NCI-H146 treated with DMSO at 0.1 percent for 48 hours (cell line): ENCODE data around the gene SNCAIP.

ENCODE experiments used
- DNase-seq: peaks from one replicate; lab custom pipeline; 2025; ENCODE audit not compliant: unreplicated experiment; lab: John Stamatoyannopoulos, UW

SNCAIP gene

DNA sequence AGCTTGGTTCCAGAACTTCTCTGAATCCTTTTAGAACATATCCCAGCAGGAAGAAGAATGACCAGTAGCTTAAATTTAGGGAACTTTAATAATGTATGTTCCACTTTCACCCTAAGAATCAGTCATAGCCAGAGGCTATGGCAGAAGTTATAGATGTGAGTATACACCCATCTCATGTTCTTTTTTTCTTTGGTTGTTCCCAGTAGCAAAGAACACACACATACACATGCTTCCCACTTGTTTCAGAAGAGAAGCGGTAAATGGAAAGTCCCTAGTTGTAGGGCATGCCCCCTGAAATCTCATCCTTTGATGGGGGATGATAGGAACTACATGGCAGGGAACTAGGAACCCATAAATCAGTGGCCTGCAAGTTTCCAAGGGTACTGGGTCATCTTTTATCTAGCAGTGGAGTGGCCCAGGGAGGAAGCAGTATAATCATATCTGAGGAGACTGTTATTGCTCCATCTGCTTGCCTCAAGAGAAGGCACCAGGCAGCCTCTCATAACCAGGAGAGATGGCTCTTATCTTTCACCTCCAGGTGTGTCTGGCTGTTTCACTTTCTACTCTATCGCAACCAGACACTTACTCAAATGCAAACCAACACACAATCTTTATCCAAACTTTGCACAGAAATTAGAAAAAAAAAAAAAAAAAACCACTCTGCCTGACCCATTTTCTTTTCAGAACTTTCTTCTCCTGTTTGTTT is 109.5 kb downstream of the SNCAIP start:
- DNase-seq: no peak

DNA sequence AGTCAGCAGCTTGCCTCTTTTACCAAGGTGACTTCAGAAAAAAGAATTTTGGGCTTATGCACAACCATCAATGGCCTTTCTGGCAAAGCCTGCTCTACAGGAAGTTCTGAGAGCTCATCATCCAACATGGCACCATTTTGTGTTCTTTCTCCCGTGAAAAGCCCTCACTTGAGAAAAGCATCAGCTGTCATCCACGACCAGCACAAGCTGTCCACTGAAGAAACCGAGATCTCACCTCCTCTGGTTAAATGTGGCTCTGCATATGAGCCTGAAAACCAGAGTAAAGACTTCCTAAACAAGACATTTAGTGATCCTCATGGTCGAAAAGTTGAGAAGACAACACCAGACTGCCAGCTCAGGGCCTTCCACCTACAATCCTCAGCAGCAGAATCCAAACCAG is 111.2 kb downstream of the SNCAIP start:
- DNase-seq: no peak

DNA sequence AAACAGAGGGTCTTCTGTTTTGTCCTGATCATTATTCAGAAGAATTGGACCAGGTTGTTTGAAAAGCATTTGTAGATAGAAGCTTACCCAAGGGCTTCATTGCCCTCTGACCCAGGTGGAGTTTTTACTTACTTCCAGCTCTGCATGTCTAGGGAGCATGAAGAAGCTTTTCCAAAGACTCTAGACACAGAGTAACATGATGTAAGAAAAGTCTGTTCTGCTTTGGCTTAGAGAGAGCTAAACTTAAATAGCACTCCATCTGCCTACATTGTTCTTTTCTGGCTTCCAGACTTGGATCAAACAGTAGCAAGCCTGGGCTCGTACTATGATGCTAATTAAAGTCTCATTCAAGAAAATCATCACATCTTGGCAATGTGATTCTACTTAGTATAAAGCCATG is 112.1 kb downstream of the SNCAIP start:
- DNase-seq: no peak

DNA sequence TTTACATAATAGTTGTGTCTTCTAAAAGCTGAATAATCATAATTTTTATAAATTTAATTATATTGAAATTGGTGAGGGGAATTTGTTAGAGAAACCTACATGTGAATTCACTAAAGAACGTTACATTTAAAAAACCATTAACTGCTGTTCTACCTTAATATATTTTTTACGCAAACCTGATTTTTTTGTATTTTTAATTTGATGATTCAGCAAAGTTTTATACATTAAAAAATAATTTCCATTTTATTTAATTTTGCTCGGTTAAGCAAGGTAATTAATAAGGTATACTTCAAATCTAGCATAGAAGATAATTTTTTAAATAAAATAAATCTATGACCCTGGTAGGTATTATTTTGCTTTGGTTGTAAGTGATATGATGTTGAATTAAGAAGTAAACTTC is 114.3 kb downstream of the SNCAIP start:
- DNase-seq: no peak

DNA sequence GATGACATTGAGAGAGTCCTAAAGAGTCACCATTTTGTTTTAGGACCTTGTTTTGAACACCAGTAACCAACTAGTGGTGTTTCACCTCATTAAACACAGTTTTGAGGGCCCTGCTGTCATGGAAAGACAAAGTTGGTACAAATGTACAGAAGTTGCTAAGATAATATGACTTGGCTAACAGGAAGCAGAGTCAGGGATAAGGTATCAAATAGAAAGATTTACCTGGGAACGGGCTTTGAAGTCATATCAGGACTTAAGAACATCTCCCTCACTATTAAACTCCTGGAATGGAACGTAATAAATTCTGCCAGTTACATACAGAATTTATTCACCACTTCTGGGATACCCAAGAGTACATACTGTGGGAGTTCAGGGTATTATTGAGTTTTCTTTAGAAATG is 115.6 kb downstream of the SNCAIP start:
- no peak for DNase-seq

DNA sequence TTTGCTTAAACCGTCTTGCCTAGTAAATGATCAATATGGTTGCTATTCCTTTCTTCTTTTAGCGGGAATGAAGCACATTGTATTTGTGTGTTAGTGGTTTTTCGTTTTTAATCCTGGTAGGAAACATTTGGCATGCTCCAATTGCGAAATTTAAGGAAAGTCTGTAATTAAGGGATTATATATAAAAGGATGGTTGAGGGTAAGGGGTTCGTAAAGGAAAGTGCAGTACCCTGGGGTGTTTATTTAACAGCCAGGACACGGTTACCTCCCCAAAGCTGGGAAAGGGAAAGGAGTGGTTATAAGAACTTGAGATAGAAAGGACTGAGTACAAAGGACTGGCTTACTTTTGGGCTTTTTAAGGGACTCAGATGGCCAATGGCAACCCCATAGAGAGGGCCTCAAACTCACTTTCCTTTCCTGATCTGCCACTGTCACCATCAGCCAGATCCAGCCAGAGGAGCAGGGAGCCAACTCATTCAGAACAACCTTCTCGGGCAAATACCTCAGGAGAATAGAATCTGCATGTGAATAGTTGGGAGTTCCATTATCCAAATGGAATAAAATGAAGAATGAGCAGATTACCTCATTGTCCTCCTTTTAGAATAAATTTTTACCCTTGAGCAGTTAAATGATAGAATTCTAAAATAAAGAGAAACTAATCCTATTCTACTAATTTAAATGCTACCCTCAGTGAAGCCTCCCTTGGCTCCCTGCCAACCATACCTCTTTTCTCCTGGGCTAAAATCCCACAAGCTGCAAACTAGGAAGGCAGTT is 117.7 kb downstream of the SNCAIP start:
- no peak for DNase-seq

DNA sequence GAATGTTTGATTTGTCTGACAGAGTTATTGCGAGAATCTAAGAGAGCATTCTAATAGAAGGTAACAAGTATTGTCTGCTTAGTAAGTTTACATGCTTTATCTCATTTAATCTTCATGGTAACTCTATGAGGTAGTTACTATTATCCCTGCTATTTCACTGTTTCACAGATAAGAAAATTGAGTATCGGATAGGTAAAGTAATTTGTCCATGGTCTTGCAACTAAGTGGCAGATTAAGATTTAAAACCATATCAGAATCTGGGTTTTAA is 118.2 kb downstream of the SNCAIP start:
- DNase-seq: no peak

DNA sequence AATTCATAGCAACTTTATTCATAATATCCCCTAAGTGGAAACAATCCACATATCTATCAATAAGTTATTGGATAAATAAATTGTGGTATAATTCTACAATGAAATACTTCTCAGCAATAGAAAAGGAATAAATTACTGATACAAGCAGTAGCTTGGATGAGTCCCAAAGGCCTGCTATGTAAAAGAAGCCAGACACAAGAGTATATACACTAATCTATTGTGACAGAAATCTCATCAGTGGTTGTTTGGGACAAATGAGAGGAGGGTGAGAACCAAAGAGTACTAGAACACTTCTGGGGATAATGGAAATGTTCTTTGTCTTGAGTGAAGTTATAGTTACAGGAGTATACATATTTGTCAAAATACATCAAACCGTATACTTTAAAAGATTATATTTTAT is 119.3 kb downstream of the SNCAIP start:
- no peak for DNase-seq

DNA sequence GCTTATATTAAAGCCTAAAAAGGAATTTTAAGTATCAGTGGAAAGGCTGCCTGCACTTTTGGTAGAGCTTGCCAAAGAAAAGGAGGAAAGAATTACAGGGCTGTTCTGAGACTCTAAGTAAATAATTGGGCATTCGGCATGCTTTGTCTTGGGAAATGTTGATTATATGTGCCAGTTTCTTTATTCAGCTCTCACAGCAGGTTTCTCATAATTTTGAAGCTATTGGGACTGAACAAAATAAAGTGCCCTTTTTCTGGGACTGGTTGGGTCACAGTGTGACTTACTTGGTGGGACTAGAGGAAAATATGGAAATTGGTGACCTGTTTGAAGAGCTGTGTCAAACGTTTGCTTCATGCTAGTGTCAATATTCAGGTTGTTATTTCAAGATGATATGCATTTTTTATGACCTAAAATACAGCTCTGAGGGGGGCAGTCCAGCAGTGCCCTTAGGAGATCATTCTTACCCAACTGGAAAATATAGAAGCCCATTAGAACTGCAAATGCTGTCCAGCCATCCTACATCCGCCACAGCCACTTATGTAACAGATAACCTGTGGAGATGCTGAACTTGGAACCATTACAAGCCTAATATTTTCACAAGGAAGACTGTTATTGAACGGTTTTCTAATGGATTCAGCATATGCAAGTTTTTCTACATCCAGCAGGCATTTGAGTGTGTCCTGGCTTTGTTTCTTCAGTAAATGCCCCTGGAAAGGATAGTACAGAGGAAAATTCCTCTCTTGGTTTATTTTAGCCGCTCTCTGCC is 122.4 kb downstream of the SNCAIP start:
- peak; percentile 45 for DNase-seq

DNA sequence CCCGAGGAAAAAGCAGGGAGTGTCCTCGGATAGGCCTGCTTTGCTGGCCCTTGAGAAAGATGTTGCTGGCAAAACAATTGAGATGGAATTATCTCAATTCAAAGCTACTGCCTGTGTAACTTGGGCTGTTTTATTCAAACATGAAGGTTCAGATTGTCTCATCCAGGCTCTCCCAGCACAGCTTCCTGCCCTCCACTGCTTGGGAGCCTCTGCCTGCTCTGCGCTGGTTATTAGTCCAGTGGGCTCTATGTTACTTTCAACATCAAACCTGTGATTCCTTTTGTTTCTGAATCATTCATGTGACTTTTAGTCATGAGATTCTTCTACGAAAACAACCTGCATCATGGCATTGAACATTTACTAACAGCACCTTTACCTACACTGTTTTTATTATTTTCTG is 123.2 kb downstream of the SNCAIP start:
- no peak for DNase-seq

DNA sequence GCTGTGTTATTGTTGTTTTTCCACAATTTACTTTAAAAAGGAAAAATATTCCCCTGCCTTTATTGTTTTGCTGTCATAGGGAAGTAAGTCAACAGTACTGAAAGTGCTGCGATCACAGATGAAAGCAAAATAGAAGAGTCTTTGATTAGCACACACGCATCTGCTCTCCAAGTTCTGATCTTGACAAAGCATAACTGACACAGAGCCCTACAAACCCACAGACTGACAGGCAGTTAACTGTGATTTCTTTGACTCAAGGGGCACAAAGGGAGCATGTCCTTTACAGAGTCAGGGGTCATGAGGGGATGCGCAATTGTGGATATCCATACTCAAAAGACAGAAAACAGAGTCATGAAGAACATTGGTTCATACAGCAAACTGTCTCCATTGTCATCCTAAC is 123.7 kb downstream of the SNCAIP start:
- no peak for DNase-seq

DNA sequence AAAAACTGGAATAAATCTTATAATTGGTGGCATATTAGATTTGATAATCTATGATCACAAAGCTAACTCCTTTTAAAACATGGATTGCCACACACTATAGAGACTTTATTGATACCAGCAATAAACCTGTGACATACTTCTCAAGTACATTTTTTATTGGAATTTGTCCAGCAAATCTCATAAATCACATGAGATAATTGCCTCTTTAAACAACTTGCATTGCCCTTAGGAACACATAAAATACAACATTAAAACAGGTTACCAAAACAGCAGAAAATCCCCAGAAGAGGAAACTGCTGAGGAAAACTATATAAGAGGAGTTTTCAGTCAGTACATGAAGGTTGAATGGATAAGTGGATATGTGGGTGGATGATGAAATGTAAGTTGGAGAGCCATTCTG is 124.6 kb downstream of the SNCAIP start:
- DNase-seq: no peak

DNA sequence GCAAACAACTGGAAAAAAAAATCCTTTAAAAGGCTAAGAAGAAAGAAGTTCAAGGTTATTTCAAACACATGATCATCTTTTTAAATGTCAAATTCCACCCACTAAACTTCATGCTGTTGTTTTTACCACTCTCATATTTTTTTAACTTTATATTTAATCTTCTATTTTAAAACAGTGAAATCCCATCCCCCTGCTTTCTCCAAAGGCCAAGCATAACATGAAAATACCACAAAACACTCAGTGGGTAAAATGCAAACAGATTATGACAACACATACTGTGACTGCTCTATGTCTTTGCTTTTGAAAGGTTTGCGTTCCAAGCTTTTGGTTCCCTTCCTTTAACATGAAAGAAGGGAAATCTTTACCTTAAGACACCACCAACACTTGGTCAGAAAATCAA is 127.6 kb downstream of the SNCAIP start:
- no peak for DNase-seq

DNA sequence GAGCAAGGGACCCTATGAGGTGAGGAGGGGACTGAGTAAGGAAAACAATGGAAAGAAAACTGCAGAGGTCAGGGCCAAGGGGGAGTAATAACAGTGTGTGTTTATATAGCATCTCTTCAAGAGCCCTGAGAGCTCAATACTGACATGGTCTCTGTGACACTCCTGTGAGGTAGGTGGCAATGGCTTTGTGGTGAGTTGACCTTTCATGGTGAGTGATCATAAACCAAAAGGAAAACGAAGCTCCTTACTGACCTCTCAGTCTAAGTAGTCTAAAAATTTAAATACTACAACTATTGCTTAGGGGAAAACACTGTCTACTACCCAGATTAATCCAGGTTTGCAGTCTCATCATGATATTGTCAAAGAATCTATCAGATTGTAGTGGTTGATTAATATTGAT is 130.9 kb downstream of the SNCAIP start:
- no peak for DNase-seq

DNA sequence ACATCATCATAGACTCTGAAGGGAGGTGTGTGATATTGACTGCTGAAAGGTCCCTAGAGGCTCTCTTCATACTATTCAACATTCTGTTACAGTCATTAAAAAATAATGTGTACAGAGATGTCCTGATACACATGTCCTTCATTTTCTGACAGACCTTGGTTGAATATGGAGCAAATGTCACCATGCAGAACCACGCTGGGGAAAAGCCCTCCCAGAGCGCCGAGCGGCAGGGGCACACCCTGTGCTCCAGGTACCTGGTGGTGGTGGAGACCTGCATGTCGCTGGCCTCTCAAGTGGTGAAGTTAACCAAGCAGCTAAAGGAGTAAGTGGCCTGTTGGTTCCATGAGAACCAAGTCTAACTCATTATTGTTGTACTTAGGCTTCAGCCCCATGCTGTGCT is 132.4 kb downstream of the SNCAIP start:
- no peak for DNase-seq

DNA sequence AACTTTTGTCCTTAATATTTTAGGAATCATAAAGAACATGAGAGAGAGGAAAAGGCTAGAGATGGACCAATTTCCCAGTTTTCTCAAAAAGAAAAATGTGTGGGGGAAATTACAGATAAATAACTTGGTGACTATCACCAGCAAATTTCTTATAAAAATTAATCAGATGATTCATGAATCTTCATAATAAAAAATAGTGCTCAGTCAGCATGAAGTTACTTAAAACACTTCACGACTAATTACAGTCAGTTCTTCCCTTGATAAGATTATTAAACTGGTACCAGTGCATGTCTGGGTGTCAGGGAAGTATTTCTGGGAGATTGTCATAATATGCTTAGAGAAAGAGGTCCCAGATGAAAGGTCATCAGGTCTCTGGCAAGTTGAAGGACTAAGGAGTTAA is 133.0 kb downstream of the SNCAIP start:
- DNase-seq: no peak

DNA sequence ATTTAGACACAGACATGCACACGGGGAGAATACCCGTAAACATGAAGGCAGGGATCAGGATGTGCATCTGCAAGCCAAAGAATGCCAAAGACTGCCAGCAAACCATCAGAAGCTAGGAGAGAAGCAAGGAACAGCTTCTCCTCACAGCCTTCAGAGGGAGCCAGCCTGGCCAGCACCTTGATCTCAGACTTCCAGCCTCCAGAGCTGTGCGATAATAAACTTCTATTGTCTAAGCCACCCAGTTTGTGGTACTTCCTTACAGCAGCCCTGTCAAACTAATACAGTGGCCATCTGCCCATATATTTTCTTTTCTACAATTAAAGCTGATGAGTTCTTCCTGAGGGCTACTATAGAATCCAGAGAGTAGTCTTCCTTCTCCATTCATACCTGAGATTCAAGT is 135.0 kb downstream of the SNCAIP start:
- DNase-seq: no peak

DNA sequence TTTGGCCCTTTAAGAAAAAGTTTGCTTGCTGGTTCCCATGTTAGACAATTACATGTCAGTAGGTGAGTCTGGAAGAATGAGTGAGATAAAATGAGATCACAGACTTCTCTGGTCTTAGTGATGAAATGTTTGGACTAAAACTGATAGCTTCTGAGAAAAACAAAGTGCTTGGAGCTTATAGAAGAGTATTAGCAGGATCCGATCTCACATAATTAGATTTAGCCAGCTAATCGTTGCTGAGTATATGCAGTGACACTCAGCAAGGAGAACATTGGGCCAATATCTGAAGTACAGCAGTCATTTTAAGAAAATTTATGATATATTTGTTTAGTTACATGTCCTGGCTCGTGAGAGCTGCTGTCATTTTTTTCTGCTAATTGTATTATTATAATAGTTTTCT is 135.8 kb downstream of the SNCAIP start:
- no peak for DNase-seq

DNA sequence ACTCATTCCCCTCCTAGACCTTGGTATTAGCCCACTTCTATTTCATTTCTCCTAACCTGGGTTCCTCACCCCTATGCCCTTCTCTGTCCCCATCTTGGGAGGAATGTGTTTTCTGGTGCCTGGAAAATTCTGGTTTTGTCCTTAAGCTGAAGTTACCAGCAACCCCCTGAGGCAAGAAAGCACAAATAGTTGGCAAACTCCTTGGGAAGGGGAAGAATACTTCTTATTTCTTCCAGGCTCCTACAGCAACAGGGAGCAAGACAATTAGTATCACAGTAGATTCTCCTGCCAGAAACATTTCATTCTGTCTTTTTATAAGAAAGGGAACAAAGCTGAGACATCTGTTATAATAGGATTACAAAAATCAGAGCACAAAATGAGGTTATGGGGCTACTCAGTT is 142.5 kb downstream of the SNCAIP start:
- no peak for DNase-seq

DNA sequence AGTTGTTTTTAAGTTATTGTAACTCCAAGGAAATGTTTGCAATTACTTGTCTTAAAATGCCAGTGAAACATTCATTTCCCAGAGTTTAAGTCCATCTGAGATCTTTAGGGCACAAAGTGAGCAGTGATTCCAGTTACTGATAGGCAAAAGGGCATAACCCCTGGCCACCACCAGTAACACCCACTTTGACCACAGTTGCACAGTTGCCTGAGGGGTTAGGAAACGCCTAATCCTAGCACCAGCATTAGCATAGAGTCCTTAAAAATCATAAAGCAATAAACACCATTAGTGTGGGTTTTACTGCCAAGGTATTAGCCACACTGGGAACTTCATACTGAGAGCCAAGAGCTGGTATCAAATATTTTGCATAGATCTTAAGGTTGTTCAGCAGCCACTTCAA is 143.9 kb downstream of the SNCAIP start:
- no peak for DNase-seq

DNA sequence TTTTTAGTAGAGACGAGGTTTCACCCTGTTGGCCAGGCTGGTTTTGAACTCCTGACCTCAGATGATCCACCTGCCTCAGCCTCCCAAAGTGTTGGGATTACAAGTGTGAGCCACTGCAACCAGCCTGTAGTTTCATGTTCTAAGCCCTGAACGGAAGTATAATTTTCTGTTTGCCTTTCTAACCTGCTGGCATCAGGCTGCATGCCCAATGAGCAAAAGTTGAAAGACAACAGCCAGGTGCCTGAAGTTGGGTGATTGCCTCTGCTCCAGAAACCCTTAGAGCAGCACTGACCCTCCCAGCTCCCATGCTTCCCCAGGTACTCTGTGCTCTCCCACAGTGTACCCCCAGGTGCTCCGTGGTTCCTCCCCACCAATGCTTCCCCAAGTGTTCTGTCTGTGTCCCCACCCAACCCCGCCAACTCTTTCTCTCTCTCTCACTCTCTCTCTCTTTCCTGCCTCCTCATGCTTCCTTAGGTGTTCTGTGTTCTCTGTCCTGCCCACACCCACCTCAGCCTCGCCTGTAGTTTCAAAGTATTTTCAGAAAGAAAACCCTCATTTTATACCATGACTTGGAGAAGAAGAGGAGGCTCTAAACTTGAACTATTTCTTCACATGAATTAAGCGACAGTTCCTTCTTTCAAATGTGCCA is 145.3 kb downstream of the SNCAIP start:
- no peak for DNase-seq
